Tibial nerve (tissue), 4 donors: Measurements from ENCODE around the gene LARP4B. TPM values are rescaled to one million over a fixed set of nuclear protein-coding genes. Genes with fewer than 3 reads are reported as not detected.

ENCODE experiments used
- DNase-seq, 2 donors: peaks; one replicate each; pipeline ENCODE4 v3.0.0-alpha.2; 2019; ENCODE audit warnings: low spot score in 2 of 2
- H3K27ac ChIP-seq, 4 donors: fragments of 200-600 bp; sonication (generic) in 3 of 4; one replicate each; pipeline ENCODE4 v1.5.1; 2017 to 2019; ENCODE audit warnings: mild to moderate bottlenecking in 1 of 4
- H3K27me3 ChIP-seq, 2 donors: fragments of 200-600 bp; sonication (generic) in 1 of 2; one replicate each; pipeline versions ENCODE4 v1.5.1 to v1.6.0; 2017 to 2019
- H3K36me3 ChIP-seq, 3 donors: fragments of 200-600 bp; sonication (generic); one replicate each; pipeline ENCODE4 v1.5.1; 2018 to 2019
- H3K4me1 ChIP-seq, 4 donors: fragments of 200-600 bp; sonication (generic) in 3 of 4; one replicate each; pipeline ENCODE4 v1.5.1; 2017 to 2019
- H3K4me3 ChIP-seq, 4 donors: fragments of 200-600 bp; sonication (generic) in 3 of 4; one replicate each; pipeline ENCODE4 v1.5.1; 2017 to 2019; ENCODE audit warnings: mild to moderate bottlenecking in 1 of 4, moderate library complexity in 1 of 4
- H3K9me3 ChIP-seq, 4 donors: fragments of 200-600 bp; sonication (generic) in 3 of 4; one replicate each; pipeline ENCODE4 v1.5.1; 2017 to 2019
- CTCF ChIP-seq, 5 experiments: fragments of 200-600 bp in 3 of 5; fragments of 450-650 bp in 2 of 5; sonication (generic) in 3 of 5; IDR thresholded peaks; one replicate each; pipeline ENCODE4 v1.5.1; 2016 to 2019; ENCODE audit warnings: antibody characterized with exemption in 5 of 5, mild to moderate bottlenecking in 3 of 5, moderate library complexity in 2 of 5
- EP300 ChIP-seq, 2 donors: sonication (generic); formaldehyde crosslinking; IDR thresholded peaks; one replicate each; pipeline ENCODE4 v1.6.1; 2017; ENCODE audit warnings: antibody characterized with exemption in 2 of 2, mild to moderate bottlenecking in 1 of 2
- POLR2A ChIP-seq, 2 donors: fragments of 450-650 bp; IDR thresholded peaks; one replicate each; pipeline ENCODE4 v1.6.1; 2017; ENCODE audit warnings: antibody characterized with exemption in 2 of 2, mild to moderate bottlenecking in 2 of 2, moderate library complexity in 2 of 2
- WGBS, 2 donors: methylation state at CpG; one replicate each; pipeline ENCODE4 v1.1.5; 2018; 5-methylcytosine and 5-hydroxymethylcytosine counted together
- total RNA-seq, 4 donors: library from RNA; depleted of rRNA; stranded (reverse); fragments of >200 nt; gene quantifications; one replicate each; pipeline ENCODE4 v1.1.0, GENCODE V29; 2016

The LARP4B gene
- total RNA-seq, 4 donors from 2014 or later = 50.2 to 64.7 (median 58.6) TPM

- H3K9me3 ChIP-seq = no peaks in the 10 kb centered on the region
- no peak overlapping the region for H3K27ac ChIP-seq
- H3K36me3 ChIP-seq = peaks cover 0 to 50% (median 2%) of the 10 kb centered on the region in 3 donors
- H3K27me3 ChIP-seq = no peaks in the 10 kb centered on the region
- H3K4me3 ChIP-seq = no peak overlapping the region
- DNase-seq = no peak
- 100% methylated on average over 1 of the region's 1 CpG for WGBS, 2 donors
- TF ChIP-seq POLR2A (IDR thresholded peaks at IDR 0.05) (no peak), EP300 (IDR thresholded peaks at IDR 0.05) (no peak), CTCF (IDR thresholded peaks at IDR 0.05) (no peak)
- peaks cover 0 to 47% (median 12%) of the 10 kb centered on the region in 4 donors for H3K4me1 ChIP-seq
These were observed 87.8 kb downstream of the LARP4B start for GRCh38 chr10:843703-844102.

GRCh38 chr10:842795-843194, 88.7 kb downstream of the LARP4B start:
- Histone ChIP-seq H3K27ac (no peak overlapping the region), H3K27me3 (no peaks in the 10 kb centered on the region), H3K4me3 (no peak overlapping the region), H3K36me3 (peaks cover 0 to 53% (median 2%) of the 10 kb centered on the region in 3 donors), H3K9me3 (no peaks in the 10 kb centered on the region), H3K4me1 (peaks cover 0 to 40% (median 10%) of the 10 kb centered on the region in 4 donors)
- TF ChIP-seq CTCF (IDR thresholded peaks at IDR 0.05) (no peak), EP300 (IDR thresholded peaks at IDR 0.05) (no peak), POLR2A (IDR thresholded peaks at IDR 0.05) (no peak)
- 90 to 93% methylated on average over 6 of the region's 6 CpGs for WGBS, 2 donors
- no peak for DNase-seq

DNA sequence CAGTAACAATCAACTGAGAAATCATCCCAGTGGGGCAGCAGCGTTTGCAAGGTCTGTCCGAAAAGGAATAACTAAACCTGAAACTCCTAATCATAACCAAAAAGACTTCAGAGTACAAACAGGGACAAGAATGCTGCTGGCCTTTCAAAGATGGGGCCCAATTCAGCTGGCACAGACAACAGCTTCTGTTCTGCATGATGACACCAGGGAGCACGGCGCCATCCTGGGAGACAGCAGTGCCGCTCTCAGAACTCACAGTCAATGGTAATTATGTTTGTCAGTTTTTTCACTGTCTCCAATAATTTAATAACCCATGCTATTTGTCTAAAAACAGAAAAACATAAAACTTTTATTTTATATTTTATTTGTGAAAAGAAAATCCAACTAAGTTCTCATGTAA, 90.0 kb downstream of the LARP4B start:
- WGBS, 2 donors = 88 to 94% methylated on average over 5 of the region's 5 CpGs
- Histone ChIP-seq H3K4me1 (peaks cover 0 to 29% (median 11%) of the 10 kb centered on the region in 4 donors), H3K9me3 (no peaks in the 10 kb centered on the region), H3K27ac (no peak overlapping the region), H3K4me3 (no peak overlapping the region), H3K27me3 (no peaks in the 10 kb centered on the region), H3K36me3 (peaks cover 0 to 57% (median 2%) of the 10 kb centered on the region in 3 donors)
- no peak for DNase-seq
- TF ChIP-seq CTCF (IDR thresholded peaks at IDR 0.05) (no peak), POLR2A (IDR thresholded peaks at IDR 0.05) (no peak), EP300 (IDR thresholded peaks at IDR 0.05) (no peak)

DNA sequence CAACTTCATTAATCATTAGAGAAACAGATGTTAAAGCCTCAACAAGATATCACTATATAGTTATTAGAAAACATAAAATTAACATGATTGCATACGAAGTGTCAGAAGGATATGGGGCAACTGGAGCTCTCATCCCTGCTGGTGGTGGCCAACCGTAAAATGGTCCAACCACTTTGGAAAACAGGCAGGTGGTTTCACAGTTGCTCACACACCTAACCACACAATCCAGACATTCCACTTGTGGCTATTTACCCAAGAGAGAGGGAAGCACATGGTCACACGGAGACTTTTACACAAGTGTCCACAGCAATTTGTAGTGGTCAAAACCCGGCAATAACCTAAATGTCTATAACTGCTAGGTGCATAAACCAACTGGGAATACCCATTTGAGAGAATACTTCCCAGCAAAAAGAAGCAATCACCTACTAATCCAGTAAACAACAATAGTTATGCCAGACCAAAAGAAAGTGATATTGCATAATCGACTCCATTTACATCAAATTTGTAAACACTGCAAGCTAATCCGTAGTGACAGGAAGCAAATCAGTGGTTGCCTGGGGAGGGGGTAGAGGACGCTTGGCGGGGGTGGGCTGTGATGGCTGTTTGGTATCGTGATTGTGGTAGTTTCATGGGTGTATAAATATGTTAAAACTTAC, 91.8 kb downstream of the LARP4B start:
- no peak for TF ChIP-seq POLR2A (IDR thresholded peaks at IDR 0.05)
- TF ChIP-seq CTCF (IDR thresholded peaks at IDR 0.05) = no peak
- Histone ChIP-seq H3K36me3 (peaks cover 2 to 75% (median 7%) of the 10 kb centered on the region in 3 donors), H3K4me1 (peaks cover 0 to 15% (median 7%) of the 10 kb centered on the region in 4 donors), H3K9me3 (no peaks in the 10 kb centered on the region), H3K27me3 (no peaks in the 10 kb centered on the region), H3K4me3 (no peak overlapping the region), H3K27ac (no peak overlapping the region)
- DNase-seq = no peak
- WGBS, 2 donors = 89 to 94% methylated on average over 9 of the region's 9 CpGs

GRCh38 chr10:836782-837181, 94.7 kb downstream of the LARP4B start:
- H3K4me1 ChIP-seq = peaks cover 0 to 4% (median 0%) of the 10 kb centered on the region in 4 donors
- no peaks in the 10 kb centered on the region for H3K9me3 ChIP-seq
- no peak overlapping the region for H3K4me3 ChIP-seq
- no peak for DNase-seq
- H3K27me3 ChIP-seq = no peaks in the 10 kb centered on the region
- 77 to 81% methylated on average over 7 of the region's 7 CpGs for WGBS, 2 donors
- no peak overlapping the region for H3K27ac ChIP-seq
- TF ChIP-seq POLR2A (IDR thresholded peaks at IDR 0.05) (no peak), CTCF (IDR thresholded peaks at IDR 0.05) (no peak), EP300 (IDR thresholded peaks at IDR 0.05) (no peak)
- H3K36me3 ChIP-seq = peaks cover 0 to 71% (median 7%) of the 10 kb centered on the region in 3 donors
